Hematopoietic multipotent progenitor cell treated with erythropoietin and hydrocortisone succinate and interleukin-3 and kit ligand, for 15 days (in vitro differentiated cells): ENCODE results near the gene CAD.
"Not testable (repeated sequence)": the region's sequence is repeated elsewhere in the genome, so short reads cannot be mapped to it uniquely, and the experiment has no call there.

ENCODE experiments used
- DNase-seq: peaks from one replicate; pipeline ENCODE4 v3.0.0-alpha.2; 2015; ENCODE audit warnings: low spot score

The CAD gene

GRCh38 chr2:27256855-27257454, 39.8 kb downstream of the CAD start:
- DNase-seq: no peak

- no peak for DNase-seq
These were observed 40.9 kb downstream of the CAD start for GRCh38 chr2:27258051-27258450.

- no peak for DNase-seq
These were observed 44.2 kb downstream of the CAD start for GRCh38 chr2:27261241-27261925.

GRCh38 chr2:27261926-27262298, 44.7 kb downstream of the CAD start:
- no peak for DNase-seq

GRCh38 chr2:27262379-27263286, 45.5 kb downstream of the CAD start, which contains the start of gene SLC30A3:
Gene SLC30A3, minus strand, starts transcription at chr2:27263047. Its CDS starts 141 bp downstream, at chr2:27262906.
- DNase-seq: peak; percentile 44

- DNase-seq: no peak
These were observed 46.4 kb downstream of the CAD start for GRCh38 chr2:27263287-27264252.

- no peak for DNase-seq
These were observed 47.1 kb downstream of the CAD start for GRCh38 chr2:27264253-27264752.

GRCh38 chr2:27264753-27265535, 47.8 kb downstream of the CAD start:
- no peak for DNase-seq

GRCh38 chr2:27265536-27265870, 48.3 kb downstream of the CAD start:
- no peak for DNase-seq

GRCh38 chr2:27268296-27268695, 51.1 kb downstream of the CAD start:
- not testable (repeated sequence) for DNase-seq

- DNase-seq: no peak
These were observed 53.0 kb downstream of the CAD start for GRCh38 chr2:27270131-27270530.

GRCh38 chr2:27270670-27271069, 53.5 kb downstream of the CAD start:
- no peak for DNase-seq

GRCh38 chr2:27271631-27272340, 54.6 kb downstream of the CAD start:
- DNase-seq: no peak

- DNase-seq: not testable (repeated sequence)
These were observed 55.7 kb downstream of the CAD start for GRCh38 chr2:27272537-27273522.

- DNase-seq: no peak
These were observed 58.3 kb downstream of the CAD start, which contains the start of gene DNAJC5G for GRCh38 chr2:27275211-27276150. Gene DNAJC5G, plus strand, starts transcription at chr2:27275433. Its CDS starts 1,296 bp downstream, at chr2:27276729.

- no peak for DNase-seq
These were observed 60.8 kb downstream of the CAD start for GRCh38 chr2:27278010-27278409.

GRCh38 chr2:27280826-27281225, 63.7 kb downstream of the CAD start:
- DNase-seq: no peak

- no peak for DNase-seq
These were observed 64.3 kb downstream of the CAD start for GRCh38 chr2:27281442-27281841.
